GM04503 (cell line): ENCODE data around the gene ST7L.

ENCODE experiments used
- DNase-seq: peaks from one replicate; pipeline ENCODE4 v3.0.0-alpha.2; 2012; ENCODE audit warnings: low read depth

ST7L gene

GRCh38 chr1:112546076-112546475 is 72.9 kb downstream of the ST7L start:
- no peak for DNase-seq

GRCh38 chr1:112544751-112545150 is 74.2 kb downstream of the ST7L start:
- peak; percentile 55 for DNase-seq

GRCh38 chr1:112544011-112544688 is 74.8 kb downstream of the ST7L start:
- peak; percentile 81 for DNase-seq

- DNase-seq: no peak
These were observed 76.6 kb downstream of the ST7L start for GRCh38 chr1:112542206-112542973.

GRCh38 chr1:112541299-112541698 is 77.6 kb downstream of the ST7L start:
- DNase-seq: no peak

GRCh38 chr1:112540226-112540794 is 78.6 kb downstream of the ST7L start:
- DNase-seq: no peak

GRCh38 chr1:112538883-112539282 is 80.1 kb downstream of the ST7L start:
- DNase-seq: no peak

GRCh38 chr1:112537456-112537855 is 81.5 kb downstream of the ST7L start:
- no peak for DNase-seq

GRCh38 chr1:112536561-112536960 is 82.4 kb downstream of the ST7L start:
- DNase-seq: peak; percentile 67

GRCh38 chr1:112533029-112533428 is 85.9 kb downstream of the ST7L start:
- no peak for DNase-seq

GRCh38 chr1:112532064-112532463 is 86.9 kb downstream of the ST7L start:
- no peak for DNase-seq

- no peak for DNase-seq
These were observed 88.1 kb downstream of the ST7L start for GRCh38 chr1:112530832-112531231.

- DNase-seq: no peak
These were observed 89.6 kb downstream of the ST7L start for GRCh38 chr1:112529301-112529700.

- DNase-seq: no peak
These were observed 90.9 kb downstream of the ST7L start for GRCh38 chr1:112528076-112528475.

GRCh38 chr1:112527266-112528010 is 91.5 kb downstream of the ST7L start:
- DNase-seq: no peak

GRCh38 chr1:112524986-112525385 is 94.0 kb downstream of the ST7L start:
- no peak for DNase-seq

GRCh38 chr1:112524251-112524650 is 94.7 kb downstream of the ST7L start:
- DNase-seq: peak; percentile 32

GRCh38 chr1:112522621-112523020 is 96.3 kb downstream of the ST7L start:
- DNase-seq: peak; percentile 77

GRCh38 chr1:112520166-112520565 is 98.8 kb downstream of the ST7L start:
- DNase-seq: no peak

GRCh38 chr1:112518186-112518585 is 100.8 kb downstream of the ST7L start:
- no peak for DNase-seq

- no peak for DNase-seq
These were observed 101.3 kb downstream of the ST7L start for GRCh38 chr1:112517646-112518045.

- DNase-seq: no peak
These were observed 101.7 kb downstream of the ST7L start for GRCh38 chr1:112517231-112517630.

GRCh38 chr1:112516141-112516540 is 102.8 kb downstream of the ST7L start:
- DNase-seq: no peak
